Uterus (tissue), 4 donors: ENCODE results near the gene FLRT1. TPM values are rescaled to one million over a fixed set of nuclear protein-coding genes. Genes with fewer than 3 reads are reported as not detected.

ENCODE experiments used
- DNase-seq, 2 donors: peaks; one replicate each; pipeline ENCODE4 v3.0.0-alpha.2; 2019 to 2020
- H3K27ac ChIP-seq, 2 donors: fragments of 200-600 bp; sonication (generic); 1 replicate in 1 of 2; 2 replicates in 1 of 2; pipeline ENCODE4 v1.5.1; 2016 to 2018
- H3K27me3 ChIP-seq, 2 donors: fragments of 200-600 bp; sonication (generic); one replicate each; pipeline ENCODE4 v1.5.1; 2018 to 2019; ENCODE audit warnings: control low read depth in 1 of 2
- H3K36me3 ChIP-seq, 2 donors: fragments of 200-600 bp; sonication (generic); one replicate each; pipeline ENCODE4 v1.5.1; 2019; ENCODE audit warnings: control low read depth in 1 of 2
- H3K4me1 ChIP-seq, 2 donors: fragments of 200-600 bp; sonication (generic); one replicate each; pipeline ENCODE4 v1.5.1; 2018 to 2019; ENCODE audit warnings: control low read depth in 1 of 2
- H3K4me3 ChIP-seq, 2 donors: fragments of 200-600 bp; sonication (generic); 1 replicate in 1 of 2; 2 replicates in 1 of 2; pipeline ENCODE4 v1.5.1; 2018 to 2019; ENCODE audit warnings: mild to moderate bottlenecking in 1 of 2
- H3K9me3 ChIP-seq, 2 donors: fragments of 200-600 bp; sonication (generic); one replicate each; pipeline ENCODE4 v1.5.1; 2019; ENCODE audit warnings: control low read depth in 1 of 2
- CTCF ChIP-seq, 4 experiments: fragments of 200-600 bp in 2 of 4; fragments of 450-650 bp in 2 of 4; sonication (generic) in 2 of 4; IDR thresholded peaks; one replicate each; pipeline ENCODE4 v1.5.1; 2016 to 2019; ENCODE audit warnings: antibody characterized with exemption in 4 of 4, mild to moderate bottlenecking in 2 of 4, moderate library complexity in 1 of 4
- POLR2A ChIP-seq, 2 donors: fragments of 450-650 bp; IDR thresholded peaks; one replicate each; pipeline ENCODE4 v1.6.1; 2016; ENCODE audit warnings: antibody characterized with exemption in 2 of 2, mild to moderate bottlenecking in 1 of 2, moderate library complexity in 1 of 2
- intact Hi-C: fragments of 100-400 bp; cut with DNase I; formaldehyde crosslinking; loops from one replicate; pipeline ENCODE4 v1.15.1; 2023; ENCODE audit warnings: low total_unique reads
- total RNA-seq, 4 donors: library from RNA; depleted of rRNA in 3 of 4; stranded (reverse); fragments of >200 nt in 3 of 4; gene quantifications; one replicate each; pipeline versions ENCODE4 v1.1.0 to v1.2.4, GENCODE V29; 2014 to 2023
- donor health status: DM: yes; HTN: yes; CAD: no.

The FLRT1 gene
- total RNA-seq, 4 donors from 2014 or later = 0.26 to 7.3 (median 1.9) TPM; not detected in 1

- Histone ChIP-seq H3K9me3 (no peaks in the 10 kb centered on the region), H3K4me3 (no peak overlapping the region), H3K27ac (no peak overlapping the region), H3K4me1 (no peaks in the 10 kb centered on the region), H3K36me3 (no peaks in the 10 kb centered on the region), H3K27me3 (no peaks in the 10 kb centered on the region)
- intact Hi-C loops = no loop called here
- TF ChIP-seq POLR2A (IDR thresholded peaks at IDR 0.05) = no peak
- TF ChIP-seq CTCF (IDR thresholded peaks at IDR 0.05) = no peak
- DNase-seq = no peak
Measured at GRCh38 chr11:64015935-64016845, 19.5 kb upstream of the FLRT1 start.

- H3K4me3 ChIP-seq = no peak overlapping the region
- H3K4me1 ChIP-seq = no peaks in the 10 kb centered on the region
- intact Hi-C loops = no loop called here
- H3K27ac ChIP-seq = no peak overlapping the region
- no peaks in the 10 kb centered on the region for H3K27me3 ChIP-seq
- H3K9me3 ChIP-seq = no peaks in the 10 kb centered on the region
- H3K36me3 ChIP-seq = no peaks in the 10 kb centered on the region
- TF ChIP-seq POLR2A (IDR thresholded peaks at IDR 0.05) = no peak
- TF ChIP-seq CTCF (IDR thresholded peaks at IDR 0.05) = no peak
- no peak for DNase-seq
Measured at GRCh38 chr11:64017945-64018224, 17.8 kb upstream of the FLRT1 start.

- H3K27me3 ChIP-seq = no peaks in the 10 kb centered on the region
- no peak overlapping the region for H3K4me3 ChIP-seq
- H3K4me1 ChIP-seq = no peaks in the 10 kb centered on the region
- no peaks in the 10 kb centered on the region for H3K9me3 ChIP-seq
- H3K36me3 ChIP-seq = no peaks in the 10 kb centered on the region
- intact Hi-C loops = no loop called here
- H3K27ac ChIP-seq = no peak overlapping the region
- TF ChIP-seq POLR2A (IDR thresholded peaks at IDR 0.05) (no peak), CTCF (IDR thresholded peaks at IDR 0.05) (no peak)
- no peak for DNase-seq
Measured at GRCh38 chr11:64018310-64018709, 17.4 kb upstream of the FLRT1 start.

- intact Hi-C loops = no loop called here
- Histone ChIP-seq H3K27ac (no peak overlapping the region), H3K36me3 (no peaks in the 10 kb centered on the region), H3K27me3 (no peaks in the 10 kb centered on the region), H3K4me1 (no peaks in the 10 kb centered on the region), H3K4me3 (no peak overlapping the region), H3K9me3 (no peaks in the 10 kb centered on the region)
- TF ChIP-seq POLR2A (IDR thresholded peaks at IDR 0.05) (no peak), CTCF (IDR thresholded peaks at IDR 0.05) (no peak)
- DNase-seq = no peak
Measured at GRCh38 chr11:64019106-64020037, 16.4 kb upstream of the FLRT1 start.
